ENCODE data around the gene IDUA. TPM values are rescaled to one million over a fixed set of nuclear protein-coding genes. Genes with fewer than 3 reads are reported as not detected.
A peak's percentile ranks its signal among the peaks of the same experiment; 100 is the strongest.

IDUA gene
- polyA plus RNA-seq, 3 donors: 6.4 to 64.4 (median 8.5) TPM

GRCh38 chr4:1001561-1002130 is 14.8 kb downstream of the IDUA start:
- Histone ChIP-seq H3K36me3 (replicated peaks in 1 of 2; ENCODE audit: control insufficient read depth in 1 of 2, insufficient read depth in 2 of 2, low read length in 2 of 2) (no peaks in the 10 kb centered on the region), H3K79me2 (ENCODE audit: insufficient read depth, low read length) (no peaks in the 10 kb centered on the region), H3K4me3 (replicated peaks in 1 of 3; ENCODE audit: low read depth in 2 of 3, low read length in 3 of 3) (no peak overlapping the region), H4K20me1 (ENCODE audit: insufficient read depth, low read length) (peaks cover 26% of the 10 kb centered on the region), H3K27ac (ENCODE audit: low read depth in 1 of 2, low read length in 2 of 2) (no peak overlapping the region), H3K4me1 (ENCODE audit: control insufficient read depth in 1 of 2, insufficient read depth in 2 of 2, low read length in 2 of 2) (peaks cover 7 to 12% of the 10 kb centered on the region in 2 donors), H2AFZ (ENCODE audit: insufficient read depth, low read depth, low read length, poor library complexity, severe bottlenecking) (no peak overlapping the region), H3K9ac (ENCODE audit: insufficient read depth, low read length, poor library complexity, severe bottlenecking) (no peak overlapping the region), H3K27me3 (ENCODE audit: control insufficient read depth in 2 of 2, insufficient read depth in 2 of 2, low read length in 2 of 2) (peaks cover 20 to 81% of the 10 kb centered on the region in 2 donors), H3K9me3 (replicated peaks in 1 of 2; ENCODE audit: control insufficient read depth in 1 of 2, insufficient read depth in 1 of 2, low read length in 2 of 2) (peaks cover 2 to 8% of the 10 kb centered on the region in 2 donors), H3K4me2 (replicated peaks; ENCODE audit: extremely low read depth, low read length, poor library complexity, severe bottlenecking) (no peak overlapping the region)
- no peak for DNase-seq
- 27% methylated on average over 47 of the region's 48 CpGs for WGBS (ENCODE audit: insufficient coverage)
- Mint-ChIP-seq H3K4me1 (peaks cover 4% of the 10 kb centered on the region), H3K9me3 (peaks cover 2 to 35% (median 5%) of the 10 kb centered on the region in 7 donors), H3K4me3 (peak overlapping the region in 1 of 2 donors; percentile 83), H3K27ac (no peak overlapping the region), H3K27me3 (ENCODE audit: low read depth in 3 of 3) (peaks cover 66 to 90% (median 68%) of the 10 kb centered on the region in 3 donors), H3K36me3 (no peaks in the 10 kb centered on the region)
- intact Hi-C loops (cut with micrococcal nuclease): loop anchor here (10.0 kb wide), 1 partner anchor 583 kb away; no protein-coding TSS in a partner anchor
- TF ChIP-seq CTCF (IDR thresholded peaks at IDR 0.05): no peak

GRCh38 chr4:1002131-1002630 is 15.3 kb downstream of the IDUA start:
- DNase-seq: peak in 2 of 3 donors; percentile 16 to 36
- H3K4me1 Mint-ChIP-seq: peaks cover 3% of the 10 kb centered on the region
- TF ChIP-seq CTCF (IDR thresholded peaks at IDR 0.05): no peak
- 1% methylated on average over 54 of the region's 54 CpGs for WGBS (ENCODE audit: insufficient coverage)
- H3K4me3 Mint-ChIP-seq: peak overlapping the region; percentile 41 to 83
- Histone ChIP-seq H3K36me3 (replicated peaks in 1 of 2; ENCODE audit: control insufficient read depth in 1 of 2, insufficient read depth in 2 of 2, low read length in 2 of 2) (no peaks in the 10 kb centered on the region), H3K27ac (ENCODE audit: low read depth in 1 of 2, low read length in 2 of 2) (no peak overlapping the region), H3K9me3 (replicated peaks in 1 of 2; ENCODE audit: control insufficient read depth in 1 of 2, insufficient read depth in 1 of 2, low read length in 2 of 2) (peaks cover 5 to 7% of the 10 kb centered on the region in 2 donors), H3K9ac (ENCODE audit: insufficient read depth, low read length, poor library complexity, severe bottlenecking) (no peak overlapping the region), H3K27me3 (ENCODE audit: control insufficient read depth in 2 of 2, insufficient read depth in 2 of 2, low read length in 2 of 2) (peaks cover 18 to 82% of the 10 kb centered on the region in 2 donors), H3K4me1 (ENCODE audit: control insufficient read depth in 1 of 2, insufficient read depth in 2 of 2, low read length in 2 of 2) (peaks cover 7 to 12% of the 10 kb centered on the region in 2 donors), H3K4me3 (replicated peaks in 1 of 3; ENCODE audit: low read depth in 2 of 3, low read length in 3 of 3) (no peak overlapping the region), H3K4me2 (replicated peaks; ENCODE audit: extremely low read depth, low read length, poor library complexity, severe bottlenecking) (peak overlapping the region; percentile 11), H2AFZ (ENCODE audit: insufficient read depth, low read depth, low read length, poor library complexity, severe bottlenecking) (no peak overlapping the region), H4K20me1 (ENCODE audit: insufficient read depth, low read length) (peaks cover 23% of the 10 kb centered on the region), H3K79me2 (ENCODE audit: insufficient read depth, low read length) (no peaks in the 10 kb centered on the region)
- no peak overlapping the region for H3K27ac Mint-ChIP-seq
- H3K36me3 Mint-ChIP-seq: no peaks in the 10 kb centered on the region
- peaks cover 65 to 90% (median 68%) of the 10 kb centered on the region in 3 donors for H3K27me3 Mint-ChIP-seq (ENCODE audit: low read depth in 3 of 3)
- H3K9me3 Mint-ChIP-seq: peaks cover 6 to 35% (median 11%) of the 10 kb centered on the region in 7 donors
- intact Hi-C loops (cut with micrococcal nuclease): loop anchor here (10.0 kb wide), 1 partner anchor 583 kb away; no protein-coding TSS in a partner anchor
